H9 (cell line): ENCODE data around the gene UBE2E1. TPM values are rescaled to one million over a fixed set of nuclear protein-coding genes. Genes with fewer than 3 reads are reported as not detected.
"Not testable (repeated sequence)": the region's sequence is repeated elsewhere in the genome, so short reads cannot be mapped to it uniquely, and the experiment has no call there.

ENCODE experiments used
- DNase-seq: peaks from one replicate; pipeline ENCODE4 v3.0.0-alpha.2; 2017
- H2AFZ ChIP-seq: one replicate; pipeline ENCODE4 v1.6.1; 2013; ENCODE audit warnings: mild to moderate bottlenecking, low read length, control low read depth, moderate library complexity
- H2AK5ac ChIP-seq: 2 replicates; pipeline ENCODE4 v1.6.1; 2013; ENCODE audit warnings: low read length, control low read depth, mixed read lengths; ENCODE audit not compliant: insufficient read length
- H2BK120ac ChIP-seq: one replicate; pipeline ENCODE4 v1.6.1; 2013; ENCODE audit warnings: low read depth, mild to moderate bottlenecking, low read length, control low read depth, inconsistent platforms; ENCODE audit not compliant: poor library complexity, severe bottlenecking
- H2BK12ac ChIP-seq: 2 replicates; pipeline ENCODE4 v1.6.1; 2013; ENCODE audit warnings: low read length, control low read depth, mixed read lengths, low read depth; ENCODE audit not compliant: insufficient read length
- H2BK15ac ChIP-seq: 2 replicates; pipeline ENCODE4 v1.6.1; 2013; ENCODE audit warnings: low read depth, low read length, control low read depth
- H2BK20ac ChIP-seq: one replicate; pipeline ENCODE4 v1.6.1; 2013; ENCODE audit warnings: low read depth, mild to moderate bottlenecking, low read length, control low read depth, inconsistent platforms; ENCODE audit not compliant: poor library complexity, severe bottlenecking
- H2BK5ac ChIP-seq: 2 replicates; pipeline ENCODE4 v1.6.1; 2013; ENCODE audit warnings: low read length, control low read depth, mixed read lengths; ENCODE audit not compliant: insufficient read length
- H3K14ac ChIP-seq: 2 replicates; pipeline ENCODE4 v1.6.1; 2013; ENCODE audit warnings: low read length, control low read depth; ENCODE audit not compliant: insufficient read depth
- H3K18ac ChIP-seq: 2 replicates; pipeline ENCODE4 v1.6.1; 2013; ENCODE audit warnings: low read depth, mild to moderate bottlenecking, mixed read lengths, low read length, control low read depth; ENCODE audit not compliant: insufficient read length
- H3K23ac ChIP-seq: 2 replicates; pipeline ENCODE4 v1.6.1; 2013; ENCODE audit warnings: low read length, control low read depth, mixed read lengths, low read depth; ENCODE audit not compliant: insufficient read length
- H3K23me2 ChIP-seq: 2 replicates; pipeline ENCODE4 v1.6.1; 2013; ENCODE audit warnings: low read depth, mild to moderate bottlenecking, mixed read lengths, low read length, control low read depth; ENCODE audit not compliant: insufficient read length, poor library complexity, severe bottlenecking
- H3K27ac ChIP-seq: 2 replicates; pipeline ENCODE4 v1.5.1; 2013; ENCODE audit warnings: low read length, control low read depth, mixed read lengths, low read depth; ENCODE audit not compliant: insufficient read length
- H3K27me3 ChIP-seq: 2 replicates; pipeline ENCODE4 v1.6.1; 2013; ENCODE audit warnings: low read length, control low read depth, inconsistent platforms; ENCODE audit not compliant: insufficient read depth
- H3K4ac ChIP-seq: 2 replicates; pipeline ENCODE4 v1.6.1; 2013; ENCODE audit warnings: low read depth, mild to moderate bottlenecking, control low read depth, inconsistent platforms, low read length, moderate library complexity
- H3K4me1 ChIP-seq: 2 replicates; pipeline ENCODE4 v1.6.1; 2013; ENCODE audit warnings: low read length, control low read depth, inconsistent platforms; ENCODE audit not compliant: insufficient read depth
- H3K4me2 ChIP-seq: 2 replicates; pipeline ENCODE4 v1.6.1; 2013; ENCODE audit warnings: low read length, control low read depth, mixed read lengths; ENCODE audit not compliant: insufficient read length, insufficient read depth
- H3K56ac ChIP-seq: 2 replicates; pipeline ENCODE4 v1.6.1; 2013; ENCODE audit warnings: low read depth, mild to moderate bottlenecking, mixed read lengths, low read length, control low read depth; ENCODE audit not compliant: insufficient read length
- H3K79me1 ChIP-seq: 2 replicates; pipeline ENCODE4 v1.6.1; 2013; ENCODE audit warnings: low read depth, mild to moderate bottlenecking, moderate library complexity, low read length, control low read depth, inconsistent platforms; ENCODE audit not compliant: insufficient read depth, poor library complexity, severe bottlenecking
- H3K79me2 ChIP-seq: 2 replicates; pipeline ENCODE4 v1.6.1; 2013; ENCODE audit warnings: low read length, control low read depth, inconsistent platforms; ENCODE audit not compliant: insufficient read depth
- H3K9ac ChIP-seq: 2 replicates; pipeline ENCODE4 v1.6.1; 2013; ENCODE audit warnings: low read length, control low read depth, mixed read lengths; ENCODE audit not compliant: insufficient read length; ENCODE audit errors: extremely low read depth
- H3K9me3 ChIP-seq: one replicate; pipeline ENCODE4 v1.6.1; 2013; ENCODE audit warnings: low read depth, low read length, inconsistent platforms; ENCODE audit not compliant: control insufficient read depth
- H3T11ph ChIP-seq: one replicate; pipeline ENCODE4 v1.6.1; 2013; ENCODE audit warnings: mild to moderate bottlenecking, low read length, control low read depth, inconsistent platforms
- H4K20me1 ChIP-seq: one replicate; pipeline ENCODE4 v1.6.1; 2013; ENCODE audit not compliant: control insufficient read depth, insufficient read length, insufficient read depth
- H4K5ac ChIP-seq: 2 replicates; pipeline ENCODE4 v1.6.1; 2013; ENCODE audit warnings: low read depth, mild to moderate bottlenecking, mixed read lengths, low read length, control low read depth; ENCODE audit not compliant: insufficient read length
- H4K8ac ChIP-seq: replicated peaks from 2 replicates; pipeline ENCODE4 v1.6.1; 2013; ENCODE audit warnings: low read length, control low read depth, mixed read lengths, low read depth; ENCODE audit not compliant: insufficient read length
- H4K91ac ChIP-seq: 2 replicates; pipeline ENCODE4 v1.6.1; 2013; ENCODE audit warnings: low read depth, mild to moderate bottlenecking, moderate library complexity, mixed read lengths, low read length, control low read depth; ENCODE audit not compliant: insufficient read length
- H3K27ac Mint-ChIP-seq, 3 experiments: 2 replicates in 2 of 3; 3 replicates in 1 of 3; pipeline ENCODE4 v1.8.0; 2020 to 2021; ENCODE audit warnings: mixed read lengths in 3 of 3, mild to moderate bottlenecking in 1 of 3, moderate library complexity in 1 of 3
- H3K27me3 Mint-ChIP-seq: 2 replicates; pipeline ENCODE4 v1.8.0; 2021; ENCODE audit warnings: low read depth, mild to moderate bottlenecking, moderate library complexity, mixed read lengths
- H3K36me3 Mint-ChIP-seq, 3 experiments: 2 replicates in 2 of 3; 3 replicates in 1 of 3; pipeline ENCODE4 v1.8.0; 2020 to 2021; ENCODE audit warnings: low read depth in 3 of 3, mixed read lengths in 3 of 3; ENCODE audit not compliant: insufficient read depth in 1 of 3
- H3K4me1 Mint-ChIP-seq, 2 experiments: 2 replicates each; pipeline ENCODE4 v1.8.0; 2020; ENCODE audit warnings: mixed read lengths in 2 of 2
- H3K4me3 Mint-ChIP-seq, 2 experiments: 2 replicates in 1 of 2; 3 replicates in 1 of 2; pipeline ENCODE4 v1.8.0; 2020 to 2021; ENCODE audit warnings: mild to moderate bottlenecking in 2 of 2, mixed read lengths in 2 of 2, moderate library complexity in 1 of 2
- H3K9me3 Mint-ChIP-seq, 2 experiments: 2 replicates in 1 of 2; 3 replicates in 1 of 2; pipeline ENCODE4 v1.8.0; 2020; ENCODE audit warnings: mild to moderate bottlenecking in 2 of 2, mixed read lengths in 2 of 2, moderate library complexity in 1 of 2
- WGBS: extraction: QIAGEN DNeasy Blood & Tissue Kit; methylation state at CpG from one replicate; pipeline ENCODE4 v1.1.7; 2013; ENCODE audit warnings: missing lambda C conversion rate, low lambda C conversion rate, mixed read lengths; ENCODE audit not compliant: insufficient read length; ENCODE audit errors: extremely low coverage; 5-methylcytosine and 5-hydroxymethylcytosine counted together
- total RNA-seq: library from RNA; stranded (reverse); gene quantifications from 2 replicates; pipeline ENCODE4 v1.2.1, GENCODE V29; 2021

The UBE2E1 gene
- total RNA-seq, 1 experiment from 2014 or later: 142 TPM

DNA sequence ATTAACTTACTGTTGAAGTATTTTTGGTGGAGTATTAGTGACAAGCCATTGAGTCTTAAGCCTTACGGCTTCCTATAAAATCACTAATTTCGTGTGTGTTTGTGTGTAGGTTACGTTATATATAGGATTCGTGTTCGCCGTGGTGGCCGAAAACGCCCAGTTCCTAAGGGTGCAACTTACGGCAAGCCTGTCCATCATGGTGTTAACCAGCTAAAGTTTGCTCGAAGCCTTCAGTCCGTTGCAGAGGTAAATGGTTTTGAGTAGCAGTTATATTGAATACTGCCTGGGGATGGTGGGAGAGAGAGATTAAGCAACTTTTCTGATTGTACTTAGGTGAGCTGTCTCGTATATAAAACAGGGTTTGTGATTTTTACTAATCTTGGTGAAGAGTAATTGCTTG, 112.6 kb downstream of the UBE2E1 start:
- not testable (repeated sequence) for H3K4ac ChIP-seq, H2AFZ ChIP-seq, H3K4me1 ChIP-seq, H3T11ph ChIP-seq, H3K56ac ChIP-seq, H3K27me3 ChIP-seq, H3K27ac ChIP-seq, H2BK120ac ChIP-seq, H4K5ac ChIP-seq, DNase-seq, H2BK20ac ChIP-seq, H4K91ac ChIP-seq, H4K8ac ChIP-seq, H3K14ac ChIP-seq, H3K18ac ChIP-seq, H3K79me1 ChIP-seq, H2AK5ac ChIP-seq, H2BK15ac ChIP-seq, H2BK12ac ChIP-seq, H3K9me3 Mint-ChIP-seq, H3K27me3 Mint-ChIP-seq, H2BK5ac ChIP-seq, H4K20me1 ChIP-seq, H3K9me3 ChIP-seq, H3K23ac ChIP-seq
- no CpG with 5 or more reads among the region's 12 CpGs for WGBS
- peak overlapping the region; percentile 99 for H3K9ac ChIP-seq
- H3K36me3 Mint-ChIP-seq: peaks cover 31 to 48% (median 39%) of the 10 kb centered on the region in 3 experiments
- peaks cover 10% of the 10 kb centered on the region for H3K23me2 ChIP-seq
- peaks cover 33 to 37% of the 10 kb centered on the region in 2 experiments for H3K4me1 Mint-ChIP-seq
- peak overlapping the region; percentile 99 for H3K27ac Mint-ChIP-seq
- H3K4me3 Mint-ChIP-seq: peak overlapping the region; percentile 99
- peak overlapping the region; percentile 91 for H3K4me2 ChIP-seq
- peaks cover 15% of the 10 kb centered on the region; the same call in 1 of the 2 replicates for H3K79me2 ChIP-seq
